Astrocyte (in vitro differentiated cells and primary cell): ENCODE measurements around the gene C1orf216. TPM values are rescaled to one million over a fixed set of nuclear protein-coding genes. Genes with fewer than 3 reads are reported as not detected.
A peak's percentile ranks its signal among the peaks of the same experiment; 100 is the strongest.

ENCODE experiments used
- DNase-seq: peaks from one replicate; pipeline ENCODE4 v3.0.0-alpha.2; 2010; ENCODE audit warnings: low read depth
- FAIRE-seq: peaks from 2 replicates; lab custom pipeline; 2011; peaks lifted over from hg19 to GRCh38; lab: Jason Lieb, UNC
- H2AFZ ChIP-seq: 2 replicates; pipeline ENCODE4 v1.6.0; 2012; ENCODE audit warnings: low read depth, low read length, inconsistent platforms
- H3K27ac ChIP-seq: 2 replicates; pipeline ENCODE4 v1.5.1; 2011; ENCODE audit warnings: low read depth, low read length, inconsistent platforms
- H3K27me3 ChIP-seq: 2 replicates; pipeline ENCODE4 v1.6.0; 2011; ENCODE audit warnings: low read length, inconsistent platforms; ENCODE audit not compliant: insufficient read depth
- H3K36me3 ChIP-seq: 2 replicates; pipeline ENCODE4 v1.5.1; 2011; ENCODE audit warnings: low read length, inconsistent platforms; ENCODE audit not compliant: insufficient read depth
- H3K4me1 ChIP-seq: 2 replicates; pipeline ENCODE4 v1.5.1; 2011; ENCODE audit warnings: low read length, inconsistent platforms; ENCODE audit not compliant: insufficient read depth
- H3K4me2 ChIP-seq: 2 replicates; pipeline ENCODE4 v1.6.0; 2012; ENCODE audit warnings: low read length, inconsistent platforms
- H3K4me3 ChIP-seq: 2 replicates; pipeline ENCODE4 v1.5.1; 2011; ENCODE audit warnings: low read depth, mild to moderate bottlenecking, low read length, inconsistent platforms; ENCODE audit not compliant: insufficient read depth
- H3K79me2 ChIP-seq: 2 replicates; pipeline ENCODE4 v1.6.0; 2012; ENCODE audit warnings: mild to moderate bottlenecking, low read length, inconsistent platforms; ENCODE audit not compliant: insufficient read depth
- H3K9ac ChIP-seq: 2 replicates; pipeline ENCODE4 v1.6.0; 2012; ENCODE audit warnings: mild to moderate bottlenecking, low read length, inconsistent platforms
- H3K9me3 ChIP-seq: 2 replicates; pipeline ENCODE4 v1.5.1; 2012; ENCODE audit warnings: low read depth, mild to moderate bottlenecking, low read length, inconsistent platforms; ENCODE audit not compliant: insufficient read depth
- H4K20me1 ChIP-seq: 2 replicates; pipeline ENCODE4 v1.6.0; 2012; ENCODE audit warnings: low read length, inconsistent platforms; ENCODE audit not compliant: insufficient read depth
- H3K27ac Mint-ChIP-seq: one replicate; pipeline ENCODE4 v1.8.0; 2021; ENCODE audit warnings: mild to moderate bottlenecking, mixed read lengths; ENCODE audit not compliant: unreplicated experiment
- H3K27me3 Mint-ChIP-seq: one replicate; pipeline ENCODE4 v1.8.0; 2021; ENCODE audit warnings: low read depth, mixed read lengths; ENCODE audit not compliant: unreplicated experiment
- H3K36me3 Mint-ChIP-seq: one replicate; pipeline ENCODE4 v1.8.0; 2021; ENCODE audit warnings: low read depth, mixed read lengths; ENCODE audit not compliant: unreplicated experiment
- H3K4me1 Mint-ChIP-seq: one replicate; pipeline ENCODE4 v1.8.0; 2021; ENCODE audit warnings: low read depth, mixed read lengths; ENCODE audit not compliant: unreplicated experiment
- H3K4me3 Mint-ChIP-seq: one replicate; pipeline ENCODE4 v1.8.0; 2021; ENCODE audit warnings: mild to moderate bottlenecking, moderate library complexity, mixed read lengths; ENCODE audit not compliant: unreplicated experiment
- H3K9me3 Mint-ChIP-seq: one replicate; pipeline ENCODE4 v1.8.0; 2021; ENCODE audit warnings: mild to moderate bottlenecking, mixed read lengths; ENCODE audit not compliant: unreplicated experiment
- EZH2 ChIP-seq: IDR thresholded peaks from 2 replicates; pipeline ENCODE4 v1.6.1; 2012; ENCODE audit warnings: mild to moderate bottlenecking, low read length, inconsistent platforms; ENCODE audit not compliant: insufficient read depth
- total RNA-seq: library from RNA; stranded (reverse); gene quantifications from 2 replicates; pipeline ENCODE4 v1.2.1, GENCODE V29; 2021
- TF ChIP-seq, protein P1 (sequence below): IDR thresholded peaks from 2 replicates; pipeline ENCODE4 v1.5.1; 2011; ENCODE audit warnings: low read depth, mild to moderate bottlenecking, inconsistent platforms, low read length, moderate library complexity; ENCODE audit not compliant: insufficient read depth

The C1orf216 gene
- total RNA-seq, 1 donor from 2014 or later, result 12.5 TPM

DNA sequence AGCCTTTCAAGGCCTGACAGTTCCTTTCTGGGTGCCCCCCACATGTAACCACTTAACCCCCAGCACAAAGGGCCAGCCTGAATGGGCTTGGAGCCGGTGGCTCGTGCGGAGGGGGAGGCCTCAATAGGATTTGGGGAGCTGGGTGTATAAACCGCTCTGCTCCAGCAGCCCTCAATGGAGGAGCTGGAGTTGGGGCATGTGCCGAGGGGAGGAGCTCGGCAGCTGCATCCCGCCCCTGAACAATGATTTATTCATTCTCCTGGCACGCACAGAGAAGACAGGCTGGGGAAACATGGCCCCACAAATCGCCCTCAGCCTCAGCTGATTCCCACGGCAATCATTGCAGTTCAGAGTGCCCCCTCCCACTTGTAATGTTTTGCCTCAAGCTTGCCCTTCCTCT is 6.9 kb upstream of the C1orf216 start:
- Histone ChIP-seq H3K9ac (no peak overlapping the region), H3K4me2 (peak overlapping the region; percentile 50), H3K36me3 (no peaks in the 10 kb centered on the region), H3K27me3 (no peaks in the 10 kb centered on the region), H4K20me1 (no peaks in the 10 kb centered on the region), H3K79me2 (no peaks in the 10 kb centered on the region), H3K9me3 (no peaks in the 10 kb centered on the region), H2AFZ (no peak overlapping the region), H3K4me3 (no peak overlapping the region), H3K4me1 (no peaks in the 10 kb centered on the region), H3K27ac (no peak overlapping the region)
- Mint-ChIP-seq H3K36me3 (peaks cover 2% of the 10 kb centered on the region), H3K9me3 (no peaks in the 10 kb centered on the region), H3K27ac (no peak overlapping the region), H3K4me3 (no peak overlapping the region), H3K27me3 (peaks cover 6% of the 10 kb centered on the region), H3K4me1 (peaks cover 6% of the 10 kb centered on the region)
- no peak for TF ChIP-seq EZH2
- TF ChIP-seq, protein P1, sequence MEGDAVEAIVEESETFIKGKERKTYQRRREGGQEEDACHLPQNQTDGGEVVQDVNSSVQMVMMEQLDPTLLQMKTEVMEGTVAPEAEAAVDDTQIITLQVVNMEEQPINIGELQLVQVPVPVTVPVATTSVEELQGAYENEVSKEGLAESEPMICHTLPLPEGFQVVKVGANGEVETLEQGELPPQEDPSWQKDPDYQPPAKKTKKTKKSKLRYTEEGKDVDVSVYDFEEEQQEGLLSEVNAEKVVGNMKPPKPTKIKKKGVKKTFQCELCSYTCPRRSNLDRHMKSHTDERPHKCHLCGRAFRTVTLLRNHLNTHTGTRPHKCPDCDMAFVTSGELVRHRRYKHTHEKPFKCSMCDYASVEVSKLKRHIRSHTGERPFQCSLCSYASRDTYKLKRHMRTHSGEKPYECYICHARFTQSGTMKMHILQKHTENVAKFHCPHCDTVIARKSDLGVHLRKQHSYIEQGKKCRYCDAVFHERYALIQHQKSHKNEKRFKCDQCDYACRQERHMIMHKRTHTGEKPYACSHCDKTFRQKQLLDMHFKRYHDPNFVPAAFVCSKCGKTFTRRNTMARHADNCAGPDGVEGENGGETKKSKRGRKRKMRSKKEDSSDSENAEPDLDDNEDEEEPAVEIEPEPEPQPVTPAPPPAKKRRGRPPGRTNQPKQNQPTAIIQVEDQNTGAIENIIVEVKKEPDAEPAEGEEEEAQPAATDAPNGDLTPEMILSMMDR, result no peak
- FAIRE-seq, result no peak
- no peak for DNase-seq

DNA sequence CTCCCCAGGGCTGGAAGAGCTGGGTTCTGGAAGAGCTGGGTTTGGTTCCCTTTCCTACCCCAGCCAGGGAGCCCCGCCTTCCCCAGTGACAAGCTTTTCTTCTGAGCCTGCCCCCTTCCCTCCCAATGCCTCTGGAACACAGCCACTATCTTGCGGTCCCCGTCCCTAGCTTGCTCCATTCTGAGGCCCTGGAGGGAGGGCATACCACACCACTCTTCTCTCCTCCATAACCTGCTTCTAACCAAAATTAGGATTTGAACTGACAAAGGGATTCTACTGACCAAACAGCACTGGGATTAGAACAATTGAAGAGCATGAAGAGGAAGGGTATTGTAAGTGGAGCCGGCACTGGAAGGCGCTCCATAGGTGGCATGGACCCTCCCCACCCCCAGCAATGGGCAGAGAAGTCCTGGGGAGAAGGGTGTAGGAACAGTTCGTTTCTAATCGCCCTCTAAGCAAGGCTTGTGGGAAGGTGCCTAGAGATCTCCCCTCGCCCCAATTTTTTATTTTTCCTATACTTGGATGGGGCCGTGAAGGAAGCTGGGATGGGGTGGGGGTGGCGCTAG is 690 bp downstream of the C1orf216 start:
- Mint-ChIP-seq H3K4me1 (peaks cover 16% of the 10 kb centered on the region), H3K27ac (peak overlapping the region; percentile 60), H3K36me3 (peaks cover 12% of the 10 kb centered on the region), H3K27me3 (no peaks in the 10 kb centered on the region), H3K9me3 (no peaks in the 10 kb centered on the region), H3K4me3 (peak overlapping the region; percentile 90)
- Histone ChIP-seq H3K27me3 (no peaks in the 10 kb centered on the region), H3K4me2 (peak overlapping the region; percentile 99), H3K9me3 (no peaks in the 10 kb centered on the region), H3K36me3 (peaks cover 4% of the 10 kb centered on the region), H3K4me3 (peak overlapping the region; percentile 85), H4K20me1 (peaks cover 52% of the 10 kb centered on the region), H2AFZ (peak overlapping the region; percentile 99), H3K79me2 (peaks cover 47% of the 10 kb centered on the region), H3K27ac (peak overlapping the region; percentile 72), H3K9ac (peak overlapping the region; percentile 87), H3K4me1 (peaks cover 16% of the 10 kb centered on the region)
- FAIRE-seq, result no peak
- DNase-seq, result peak; percentile 65
- TF ChIP-seq, protein P1, result no peak
- no peak for TF ChIP-seq EZH2

DNA sequence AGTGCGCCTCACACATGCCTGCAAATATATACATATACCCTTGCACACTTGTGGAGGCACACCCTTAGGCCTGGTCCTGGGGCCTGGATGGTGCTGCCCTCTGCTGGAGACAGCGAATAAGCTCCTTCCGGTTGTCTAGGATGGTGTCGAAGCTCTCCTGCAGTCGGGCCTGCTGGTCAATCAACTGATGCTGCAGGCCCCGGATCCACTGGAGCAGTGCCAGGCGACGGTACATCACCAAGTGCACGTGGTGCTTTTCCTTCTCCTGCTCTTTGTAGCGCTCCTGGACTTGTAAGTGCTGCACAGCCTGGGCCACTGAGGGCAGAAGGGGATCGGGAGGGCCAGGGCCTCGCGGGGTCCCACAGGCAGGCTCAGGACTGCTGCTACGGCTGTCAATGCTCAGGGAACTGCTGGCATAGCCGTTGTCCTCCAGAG is 3.1 kb downstream of the C1orf216 start:
- no peaks in the 10 kb centered on the region for H3K9me3 ChIP-seq
- H3K4me3 Mint-ChIP-seq, result peak overlapping the region; percentile 36
- TF ChIP-seq, protein P1, result peak; percentile 78
- no peak for TF ChIP-seq EZH2
- H3K27ac Mint-ChIP-seq, result no peak overlapping the region
- H3K4me1 Mint-ChIP-seq, result peaks cover 16% of the 10 kb centered on the region
- peaks cover 47% of the 10 kb centered on the region for H3K79me2 ChIP-seq
- H3K9me3 Mint-ChIP-seq, result no peaks in the 10 kb centered on the region
- peaks cover 57% of the 10 kb centered on the region for H4K20me1 ChIP-seq
- peaks cover 16% of the 10 kb centered on the region for H3K4me1 ChIP-seq
- H3K36me3 Mint-ChIP-seq, result peaks cover 10% of the 10 kb centered on the region
- H3K4me3 ChIP-seq, result no peak overlapping the region
- H3K27me3 ChIP-seq, result no peaks in the 10 kb centered on the region
- H3K27me3 Mint-ChIP-seq, result no peaks in the 10 kb centered on the region
- no peak overlapping the region for H2AFZ ChIP-seq
- DNase-seq, result peak; percentile 41
- no peak overlapping the region for H3K9ac ChIP-seq
- peaks cover 4% of the 10 kb centered on the region for H3K36me3 ChIP-seq
- H3K27ac ChIP-seq, result no peak overlapping the region
- no peak for FAIRE-seq
- H3K4me2 ChIP-seq, result peak overlapping the region; percentile 51
